ACC112 (cell line): ENCODE measurements around the gene SEMA5B.

Source experiments
- H2AFZ ChIP-seq: fragments of 200-600 bp; sonication (generic); one replicate; pipeline ENCODE4 v1.6.0; 2017; ENCODE audit warnings: antibody characterized with exemption, low read length; ENCODE audit not compliant: unreplicated experiment
- H3K27ac ChIP-seq: fragments of 200-600 bp; sonication (generic); 2 replicates; pipeline ENCODE4 v1.5.1; 2014; ENCODE audit warnings: low read depth, mild to moderate bottlenecking, antibody characterized with exemption, low read length, moderate library complexity
- H3K27me3 ChIP-seq: fragments of 200-600 bp; sonication (generic); 2 replicates; pipeline ENCODE4 v1.6.1; 2014; ENCODE audit warnings: mild to moderate bottlenecking, antibody characterized with exemption, low read length, moderate library complexity, mixed read lengths; ENCODE audit not compliant: insufficient read depth
- H3K36me3 ChIP-seq: fragments of 200-600 bp; sonication (generic); 2 replicates; pipeline ENCODE4 v1.6.1; 2016; ENCODE audit warnings: mild to moderate bottlenecking, antibody characterized with exemption, low read length, moderate library complexity, mixed read lengths; ENCODE audit not compliant: insufficient read depth
- H3K4me1 ChIP-seq: fragments of 200-600 bp; sonication (generic); one replicate; pipeline ENCODE4 v1.6.1; 2016; ENCODE audit warnings: low read length, mixed read lengths; ENCODE audit not compliant: insufficient read depth, unreplicated experiment, control insufficient read depth
- H3K4me3 ChIP-seq: fragments of 200-600 bp; sonication (generic); 2 replicates; pipeline ENCODE4 v1.5.1; 2014; ENCODE audit warnings: mild to moderate bottlenecking, low read depth, low read length
- H3K79me2 ChIP-seq: fragments of 200-600 bp; sonication (generic); one replicate; pipeline ENCODE4 v1.6.0; 2016; ENCODE audit warnings: low read length; ENCODE audit not compliant: control insufficient read depth, unreplicated experiment, insufficient read depth

Gene SEMA5B

GRCh38 chr3:123024056-123024455 is 3.5 kb downstream of the SEMA5B start:
- H3K79me2 ChIP-seq, result no peaks in the 10 kb centered on the region
- H3K27ac ChIP-seq, result no peak overlapping the region
- no peaks in the 10 kb centered on the region for H3K36me3 ChIP-seq
- H3K27me3 ChIP-seq, result peaks cover 93% of the 10 kb centered on the region
- H3K4me1 ChIP-seq, result peaks cover 8% of the 10 kb centered on the region
- H2AFZ ChIP-seq, result no peak overlapping the region
- no peak overlapping the region for H3K4me3 ChIP-seq

GRCh38 chr3:123021996-123022510 is 5.5 kb downstream of the SEMA5B start:
- no peaks in the 10 kb centered on the region for H3K79me2 ChIP-seq
- no peaks in the 10 kb centered on the region for H3K36me3 ChIP-seq
- H3K27me3 ChIP-seq, result peaks cover 97% of the 10 kb centered on the region
- H3K4me1 ChIP-seq, result peaks cover 5% of the 10 kb centered on the region
- H3K4me3 ChIP-seq, result no peak overlapping the region
- H2AFZ ChIP-seq, result no peak overlapping the region
- H3K27ac ChIP-seq, result no peak overlapping the region

DNA sequence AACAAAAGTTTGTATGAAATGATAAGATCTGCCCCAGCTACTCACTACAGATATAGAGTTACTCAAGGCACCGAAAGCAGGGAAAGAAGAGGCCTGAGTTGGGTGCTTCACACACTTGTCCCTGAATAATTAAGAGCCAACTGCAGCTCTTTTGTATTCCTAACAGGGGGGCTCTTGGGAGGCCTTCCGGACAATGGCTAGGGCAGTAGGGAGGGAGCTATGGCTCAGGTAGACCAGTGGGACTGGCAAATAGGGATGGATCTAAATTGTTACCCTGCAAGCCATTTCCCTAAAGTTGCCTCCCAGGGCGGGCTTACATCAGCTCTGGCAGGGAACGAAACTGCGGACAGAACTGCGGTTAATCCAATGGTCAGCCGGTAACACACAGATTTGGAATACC is 6.2 kb downstream of the SEMA5B start:
- Histone ChIP-seq H3K36me3 (no peaks in the 10 kb centered on the region), H3K27ac (no peak overlapping the region), H3K4me1 (no peaks in the 10 kb centered on the region), H3K27me3 (peaks cover 91% of the 10 kb centered on the region), H3K79me2 (no peaks in the 10 kb centered on the region), H3K4me3 (no peak overlapping the region), H2AFZ (no peak overlapping the region)

DNA sequence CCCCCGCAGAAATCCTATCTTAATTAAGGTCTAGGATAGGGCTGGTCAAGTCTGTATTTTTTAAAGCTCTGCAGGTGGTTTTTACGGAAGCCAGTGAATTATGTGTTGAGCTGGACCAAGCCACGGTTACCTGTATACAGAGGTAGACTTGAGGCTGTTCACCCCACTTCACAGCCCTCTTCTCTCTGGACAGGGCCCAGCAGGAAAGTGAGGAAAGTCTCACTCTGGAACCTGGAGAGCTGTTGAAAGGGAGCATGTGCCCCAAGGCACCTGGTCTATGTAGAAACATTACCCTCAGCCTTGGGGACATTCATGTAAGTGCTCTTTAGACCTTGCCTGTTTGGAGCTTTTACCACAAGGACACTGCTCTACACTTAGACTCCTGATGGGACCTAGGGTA is 6.9 kb downstream of the SEMA5B start:
- H3K27ac ChIP-seq, result no peak overlapping the region
- no peaks in the 10 kb centered on the region for H3K36me3 ChIP-seq
- H3K4me3 ChIP-seq, result no peak overlapping the region
- H3K27me3 ChIP-seq, result peaks cover 86% of the 10 kb centered on the region
- no peaks in the 10 kb centered on the region for H3K79me2 ChIP-seq
- H3K4me1 ChIP-seq, result no peaks in the 10 kb centered on the region
- H2AFZ ChIP-seq, result no peak overlapping the region

DNA sequence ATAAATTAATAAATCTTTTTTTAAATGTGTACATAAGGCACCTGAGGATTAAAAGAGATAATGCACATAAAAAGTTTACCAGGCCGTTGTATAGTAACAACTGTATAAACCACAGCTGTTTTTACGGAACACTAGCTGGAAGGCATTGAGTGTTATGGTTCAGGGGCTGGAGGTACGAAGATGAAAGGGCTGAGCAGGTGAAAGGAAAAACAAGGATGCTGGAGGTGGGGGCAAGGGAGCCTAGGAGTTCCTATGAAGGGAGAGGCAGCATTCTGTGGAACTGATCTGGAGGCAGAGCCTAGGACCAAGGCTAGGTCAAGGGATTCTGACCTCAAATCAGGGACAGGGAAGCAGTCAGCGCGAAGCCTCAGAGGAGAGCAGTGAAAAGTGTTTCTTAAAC is 8.0 kb downstream of the SEMA5B start:
- Histone ChIP-seq H3K27ac (no peak overlapping the region), H2AFZ (no peak overlapping the region), H3K79me2 (no peaks in the 10 kb centered on the region), H3K4me1 (no peaks in the 10 kb centered on the region), H3K27me3 (peaks cover 84% of the 10 kb centered on the region), H3K36me3 (no peaks in the 10 kb centered on the region), H3K4me3 (no peak overlapping the region)

DNA sequence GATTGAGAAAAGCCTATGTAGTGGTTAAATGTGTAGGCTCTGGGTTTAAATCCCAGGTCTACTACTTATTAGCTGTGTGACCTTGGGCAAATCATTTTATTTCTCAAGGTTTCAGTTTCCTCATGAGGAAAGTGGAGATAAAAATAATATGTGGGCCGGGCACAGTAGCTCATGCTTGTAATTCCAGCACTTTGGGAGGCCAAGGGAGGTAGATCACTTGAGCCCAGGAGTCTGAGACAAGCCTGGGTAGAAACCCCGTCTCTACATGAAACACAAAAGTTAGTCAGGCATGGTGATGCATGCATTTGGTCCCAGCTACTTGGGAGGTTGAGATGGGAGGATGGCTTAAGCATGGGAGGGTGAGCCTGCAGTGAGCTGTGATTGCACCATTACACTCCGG is 8.4 kb downstream of the SEMA5B start:
- Histone ChIP-seq H3K36me3 (no peaks in the 10 kb centered on the region), H3K27ac (no peak overlapping the region), H2AFZ (no peak overlapping the region), H3K79me2 (no peaks in the 10 kb centered on the region), H3K4me3 (no peak overlapping the region), H3K27me3 (peaks cover 84% of the 10 kb centered on the region), H3K4me1 (no peaks in the 10 kb centered on the region)

DNA sequence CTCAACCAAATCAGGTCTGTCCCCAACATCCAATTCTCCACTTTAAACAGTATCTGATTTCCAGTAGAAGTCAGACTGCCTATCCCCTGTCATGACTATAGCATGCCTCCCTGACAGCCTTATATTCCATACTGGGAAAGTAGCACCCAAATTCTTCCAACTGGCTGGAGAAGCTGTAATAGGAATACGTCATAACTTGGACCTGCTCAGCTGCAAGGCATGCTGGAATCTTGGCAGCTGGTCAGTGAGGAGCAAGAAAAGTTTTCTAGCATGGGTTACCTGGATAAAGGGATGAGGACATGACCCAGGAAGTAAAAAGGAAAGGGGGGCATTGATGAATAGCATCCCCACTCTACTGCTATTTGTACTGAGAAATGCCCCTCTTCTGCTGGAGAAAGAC is 8.9 kb downstream of the SEMA5B start:
- H3K4me1 ChIP-seq, result no peaks in the 10 kb centered on the region
- H3K79me2 ChIP-seq, result no peaks in the 10 kb centered on the region
- H2AFZ ChIP-seq, result no peak overlapping the region
- no peaks in the 10 kb centered on the region for H3K36me3 ChIP-seq
- H3K4me3 ChIP-seq, result no peak overlapping the region
- H3K27ac ChIP-seq, result no peak overlapping the region
- H3K27me3 ChIP-seq, result peaks cover 84% of the 10 kb centered on the region

DNA sequence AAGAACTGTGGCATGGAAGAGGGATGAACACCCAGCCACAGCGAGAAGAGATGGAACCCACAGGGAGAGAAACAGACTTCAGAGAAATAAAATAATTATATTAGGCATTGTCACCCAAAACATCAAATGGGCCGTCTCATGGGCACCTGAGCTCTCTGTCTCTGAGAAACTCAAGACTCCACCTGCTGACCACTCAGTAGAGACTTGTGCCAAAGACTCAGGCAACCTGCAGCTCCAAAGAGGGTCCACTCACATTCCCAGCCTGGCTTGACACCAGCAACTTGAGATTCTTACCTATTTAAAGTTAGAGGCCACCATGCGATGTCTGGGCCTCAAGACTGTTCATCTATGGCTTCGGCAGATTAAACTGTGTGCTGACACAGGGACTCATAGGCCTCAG is 12.0 kb downstream of the SEMA5B start:
- no peaks in the 10 kb centered on the region for H3K4me1 ChIP-seq
- no peaks in the 10 kb centered on the region for H3K36me3 ChIP-seq
- H3K27me3 ChIP-seq, result peaks cover 71% of the 10 kb centered on the region
- H3K79me2 ChIP-seq, result no peaks in the 10 kb centered on the region
- H3K4me3 ChIP-seq, result no peak overlapping the region
- H2AFZ ChIP-seq, result no peak overlapping the region
- H3K27ac ChIP-seq, result no peak overlapping the region

DNA sequence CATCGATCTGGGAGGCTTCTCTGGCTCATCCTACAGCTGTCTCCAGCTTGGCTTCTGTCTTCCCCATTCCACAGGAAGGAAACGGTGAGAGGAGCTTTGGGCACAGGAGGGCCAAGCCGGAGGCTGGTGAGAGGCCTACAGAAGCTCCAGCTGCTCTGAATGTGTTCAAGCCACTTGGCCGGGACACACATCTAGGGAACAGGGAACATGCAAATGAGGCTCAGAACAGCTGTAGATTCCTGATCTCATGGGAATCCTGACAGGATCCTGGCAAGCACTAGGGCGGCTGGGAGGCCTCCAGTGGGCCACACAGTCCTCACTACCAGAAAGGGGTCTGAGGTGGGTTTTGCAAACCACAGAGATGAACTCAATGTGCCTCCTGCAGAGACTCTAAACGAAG is 13.7 kb downstream of the SEMA5B start:
- peaks cover 68% of the 10 kb centered on the region for H3K27me3 ChIP-seq
- H3K4me1 ChIP-seq, result no peaks in the 10 kb centered on the region
- H2AFZ ChIP-seq, result no peak overlapping the region
- no peaks in the 10 kb centered on the region for H3K36me3 ChIP-seq
- H3K4me3 ChIP-seq, result no peak overlapping the region
- no peaks in the 10 kb centered on the region for H3K79me2 ChIP-seq
- H3K27ac ChIP-seq, result no peak overlapping the region

- Histone ChIP-seq H3K27me3 (peaks cover 66% of the 10 kb centered on the region), H3K79me2 (no peaks in the 10 kb centered on the region), H2AFZ (no peak overlapping the region), H3K27ac (no peak overlapping the region), H3K4me1 (no peaks in the 10 kb centered on the region), H3K36me3 (no peaks in the 10 kb centered on the region), H3K4me3 (no peak overlapping the region)
Measured at GRCh38 chr3:123012652-123013051, 14.9 kb downstream of the SEMA5B start.

GRCh38 chr3:123011447-123011846 is 16.1 kb downstream of the SEMA5B start:
- H3K4me1 ChIP-seq, result no peaks in the 10 kb centered on the region
- H3K4me3 ChIP-seq, result no peak overlapping the region
- no peak overlapping the region for H2AFZ ChIP-seq
- H3K36me3 ChIP-seq, result no peaks in the 10 kb centered on the region
- no peaks in the 10 kb centered on the region for H3K79me2 ChIP-seq
- no peak overlapping the region for H3K27ac ChIP-seq
- H3K27me3 ChIP-seq, result peaks cover 70% of the 10 kb centered on the region
